Thyroid gland (tissue), 4 donors: ENCODE results near the gene NR6A1.

Source experiments
- CTCF ChIP-seq, 6 experiments: fragments of 200-600 bp in 3 of 6; fragments of 450-650 bp in 3 of 6; sonication (generic) in 3 of 6; IDR thresholded peaks; one replicate each; pipeline ENCODE4 v1.5.1; 2016 to 2019; ENCODE audit warnings: antibody characterized with exemption in 6 of 6, mild to moderate bottlenecking in 2 of 6, inconsistent platforms in 1 of 6, moderate library complexity in 1 of 6
- POLR2A ChIP-seq, 2 donors: fragments of 450-650 bp; IDR thresholded peaks; one replicate each; pipeline ENCODE4 v1.6.1; 2017; ENCODE audit warnings: antibody characterized with exemption in 2 of 2, mild to moderate bottlenecking in 2 of 2, moderate library complexity in 1 of 2

- TF ChIP-seq CTCF (IDR thresholded peaks at IDR 0.05) (no peak), POLR2A (IDR thresholded peaks at IDR 0.05) (no peak)
These were observed 196.4 kb downstream of the NR6A1 start for GRCh38 chr9:124574534-124575375.
